ENCODE results near the gene KIF1A. TPM values are rescaled to one million over a fixed set of nuclear protein-coding genes. Genes with fewer than 3 reads are reported as not detected.

KIF1A gene
- total and polyA plus RNA-seq, 2 donors (not counting 3 experiments of a cell fraction or from before 2014, with no cell fraction given) = 0.11 to 0.64 TPM

DNA sequence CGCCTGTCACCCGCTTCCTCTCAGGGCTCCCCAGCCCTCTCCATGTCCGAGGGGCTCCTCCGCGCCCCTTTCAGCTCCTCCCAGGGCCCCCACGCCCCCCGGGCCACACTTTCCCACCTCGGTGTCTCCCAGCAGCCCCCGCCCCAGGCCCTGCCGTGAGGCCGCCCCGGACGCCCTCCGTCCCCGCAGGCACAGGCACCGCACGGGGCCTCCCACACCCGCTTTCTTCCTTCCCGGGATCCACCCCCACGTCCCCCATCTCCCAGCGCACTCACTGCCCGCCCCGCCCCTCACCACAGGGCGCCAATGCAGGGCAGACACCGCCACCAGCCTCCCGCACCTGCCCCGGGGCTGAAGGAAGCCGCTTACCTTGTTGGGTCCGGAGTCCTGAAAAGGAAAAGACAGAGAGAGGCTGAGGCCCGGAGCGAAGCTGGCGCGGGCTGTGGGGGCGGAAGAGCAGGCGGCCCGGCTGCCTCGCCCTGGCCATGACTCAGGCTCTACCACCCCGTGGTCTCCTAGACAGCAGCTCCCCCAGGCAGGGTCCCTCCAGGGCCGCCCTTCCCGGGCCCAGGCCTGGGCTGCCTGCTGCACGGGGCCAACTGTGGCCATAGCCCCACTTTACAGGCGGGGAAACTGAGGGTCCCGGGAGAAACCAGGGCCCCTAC, 37.7 kb downstream of the KIF1A start:
- TF ChIP-seq, protein P1, sequence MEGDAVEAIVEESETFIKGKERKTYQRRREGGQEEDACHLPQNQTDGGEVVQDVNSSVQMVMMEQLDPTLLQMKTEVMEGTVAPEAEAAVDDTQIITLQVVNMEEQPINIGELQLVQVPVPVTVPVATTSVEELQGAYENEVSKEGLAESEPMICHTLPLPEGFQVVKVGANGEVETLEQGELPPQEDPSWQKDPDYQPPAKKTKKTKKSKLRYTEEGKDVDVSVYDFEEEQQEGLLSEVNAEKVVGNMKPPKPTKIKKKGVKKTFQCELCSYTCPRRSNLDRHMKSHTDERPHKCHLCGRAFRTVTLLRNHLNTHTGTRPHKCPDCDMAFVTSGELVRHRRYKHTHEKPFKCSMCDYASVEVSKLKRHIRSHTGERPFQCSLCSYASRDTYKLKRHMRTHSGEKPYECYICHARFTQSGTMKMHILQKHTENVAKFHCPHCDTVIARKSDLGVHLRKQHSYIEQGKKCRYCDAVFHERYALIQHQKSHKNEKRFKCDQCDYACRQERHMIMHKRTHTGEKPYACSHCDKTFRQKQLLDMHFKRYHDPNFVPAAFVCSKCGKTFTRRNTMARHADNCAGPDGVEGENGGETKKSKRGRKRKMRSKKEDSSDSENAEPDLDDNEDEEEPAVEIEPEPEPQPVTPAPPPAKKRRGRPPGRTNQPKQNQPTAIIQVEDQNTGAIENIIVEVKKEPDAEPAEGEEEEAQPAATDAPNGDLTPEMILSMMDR (IDR thresholded peaks at IDR 0.05; ENCODE audit: extremely low read depth in 1 of 2, insufficient read depth in 1 of 2, low read depth in 1 of 2, low read length in 2 of 2) = no peak
- no peak for TF ChIP-seq FOS (IDR thresholded peaks at IDR 0.05; ENCODE audit: borderline replicate concordance, insufficient read depth, low read length)
- TF ChIP-seq POLR2AphosphoS5 (IDR thresholded peaks at IDR 0.05; ENCODE audit: insufficient read depth, low read depth, low read length) = no peak
- TF ChIP-seq MYC (IDR thresholded peaks at IDR 0.05; ENCODE audit: low read depth, low read length) = no peak
- TF ChIP-seq JUN (IDR thresholded peaks at IDR 0.05; ENCODE audit: borderline replicate concordance, insufficient read depth, insufficient read length, low read depth) = no peak
- TF ChIP-seq, protein P2, sequence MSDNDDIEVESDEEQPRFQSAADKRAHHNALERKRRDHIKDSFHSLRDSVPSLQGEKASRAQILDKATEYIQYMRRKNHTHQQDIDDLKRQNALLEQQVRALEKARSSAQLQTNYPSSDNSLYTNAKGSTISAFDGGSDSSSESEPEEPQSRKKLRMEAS (IDR thresholded peaks at IDR 0.05; ENCODE audit: insufficient read depth, insufficient read length) = no peak
- CTCF ChIA-PET = no interaction called here
- Histone ChIP-seq H3K4me2 (ENCODE audit: insufficient read depth, low read length) (no peak overlapping the region), H3K27ac (ENCODE audit: insufficient read depth, low read depth, low read length) (no peak overlapping the region), H4K20me1 (replicated peaks; ENCODE audit: control insufficient read depth, extremely low read depth, insufficient read depth, low read length) (no peaks in the 10 kb centered on the region), H3K9ac (replicated peaks; ENCODE audit: extremely low read depth, insufficient read depth, low read length) (no peak overlapping the region), H3K9me1 (replicated peaks; ENCODE audit: control insufficient read depth, extremely low read depth, insufficient read depth, low read length) (no peaks in the 10 kb centered on the region), H3K9me3 (replicated peaks; ENCODE audit: control insufficient read depth, insufficient read depth, low read length) (no peaks in the 10 kb centered on the region), H3K4me1 (ENCODE audit: control insufficient read depth, extremely low read depth, insufficient read depth, low read length) (no peaks in the 10 kb centered on the region), H3K36me3 (ENCODE audit: control insufficient read depth in 2 of 2, extremely low read depth in 1 of 2, insufficient read depth in 2 of 2, low read length in 2 of 2) (no peaks in the 10 kb centered on the region), H2AFZ (ENCODE audit: low read depth, low read length) (no peak overlapping the region), H3K79me2 (ENCODE audit: control insufficient read depth, insufficient read depth, low read length) (no peaks in the 10 kb centered on the region), H3K27me3 (ENCODE audit: control insufficient read depth in 2 of 2, insufficient read depth in 2 of 2, low read length in 2 of 2) (no peaks in the 10 kb centered on the region), H3K4me3 (replicated peaks in 1 of 3; ENCODE audit: insufficient read depth in 1 of 3, low read depth in 1 of 3, low read length in 3 of 3) (no peak overlapping the region)
- intact Hi-C loops (cut with micrococcal nuclease) = no loop called here
- POLR2A ChIA-PET = no interaction called here
- BruUV-seq (replicated peaks) = no TSS peak
- DNase-seq (ENCODE audit: low read depth, low spot score) (no peak), FAIRE-seq (no peak)
- dilution Hi-C loops (cut with MboI; ENCODE audit: extremely low pct_ligation_motif_present, low sequenced_read_pairs) = no loop called here

All from endothelial cell of umbilical vein (primary cell).